ENCODE data around the gene CX3CR1. TPM values are rescaled to one million over a fixed set of nuclear protein-coding genes. Genes with fewer than 3 reads are reported as not detected.

Gene CX3CR1
- total and polyA plus RNA-seq, 9 of the 15 experiments (the other 6 are each of a cell fraction or from before 2014, with no cell fraction given) = 0.03 to 0.21 TPM; not detected in 7

DNA sequence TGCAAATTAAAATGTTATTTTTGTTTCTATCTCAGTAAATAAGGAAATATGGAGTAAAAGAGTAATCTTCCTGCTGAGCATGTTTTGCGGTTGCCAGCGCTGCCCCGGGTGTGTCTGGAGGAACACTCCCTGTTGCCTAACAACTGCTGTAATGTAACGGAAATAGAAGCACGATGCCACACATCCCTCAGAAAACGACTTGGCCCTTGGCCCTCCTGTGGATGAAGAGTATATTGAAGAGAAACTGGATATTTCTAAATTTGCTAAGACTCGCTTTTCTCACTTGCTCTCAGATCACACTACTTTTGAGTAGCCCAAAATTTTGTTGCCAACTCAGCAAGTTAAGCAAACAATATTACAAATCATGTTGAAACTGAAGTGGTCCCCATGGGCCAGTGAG is 18.9 kb downstream of the CX3CR1 start (continued):
- TF ChIP-seq ETV1 (tag; conservative IDR thresholded peaks at IDR 0.05; ENCODE audit: low read depth) = peak; percentile 66; the same call in 1 of the 2 replicates
- TF ChIP-seq DIDO1 (tag; IDR thresholded peaks at IDR 0.05; ENCODE audit: low read depth) = no peak
- TF ChIP-seq SREBF2 (CRISPR knock-in tag; IDR thresholded peaks at IDR 0.05) = no peak
- TF ChIP-seq TAL1 (IDR thresholded peaks at IDR 0.05) = no peak
- no peak for TF ChIP-seq CCAR2 (IDR thresholded peaks at IDR 0.05; ENCODE audit: low read depth, low read length)
- TF ChIP-seq, protein P1, sequence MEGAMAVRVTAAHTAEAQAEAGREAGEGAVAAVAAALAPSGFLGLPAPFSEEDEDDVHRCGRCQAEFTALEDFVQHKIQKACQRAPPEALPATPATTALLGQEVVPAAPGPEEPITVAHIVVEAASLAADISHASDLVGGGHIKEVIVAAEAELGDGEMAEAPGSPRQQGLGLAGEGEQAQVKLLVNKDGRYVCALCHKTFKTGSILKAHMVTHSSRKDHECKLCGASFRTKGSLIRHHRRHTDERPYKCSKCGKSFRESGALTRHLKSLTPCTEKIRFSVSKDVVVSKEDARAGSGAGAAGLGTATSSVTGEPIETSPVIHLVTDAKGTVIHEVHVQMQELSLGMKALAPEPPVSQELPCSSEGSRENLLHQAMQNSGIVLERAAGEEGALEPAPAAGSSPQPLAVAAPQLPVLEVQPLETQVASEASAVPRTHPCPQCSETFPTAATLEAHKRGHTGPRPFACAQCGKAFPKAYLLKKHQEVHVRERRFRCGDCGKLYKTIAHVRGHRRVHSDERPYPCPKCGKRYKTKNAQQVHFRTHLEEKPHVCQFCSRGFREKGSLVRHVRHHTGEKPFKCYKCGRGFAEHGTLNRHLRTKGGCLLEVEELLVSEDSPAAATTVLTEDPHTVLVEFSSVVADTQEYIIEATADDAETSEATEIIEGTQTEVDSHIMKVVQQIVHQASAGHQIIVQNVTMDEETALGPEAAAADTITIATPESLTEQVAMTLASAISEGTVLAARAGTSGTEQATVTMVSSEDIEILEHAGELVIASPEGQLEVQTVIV (CRISPR knock-in tag; IDR thresholded peaks at IDR 0.05; ENCODE audit: borderline replicate concordance) = no peak
- TF ChIP-seq ATF1 (CRISPR knock-in tag; IDR thresholded peaks at IDR 0.05) = no peak
- peak; percentile 32; the same call in 1 of the 2 replicates for TF ChIP-seq ATF1 (tag; IDR thresholded peaks at IDR 0.05)
- TF ChIP-seq RAD51 (IDR thresholded peaks at IDR 0.05; ENCODE audit: borderline replicate concordance, low read depth) = no peak
- TF ChIP-seq DPF2 (IDR thresholded peaks at IDR 0.05) = peak; percentile 70; the same call in 1 of the 2 replicates
- TF ChIP-seq ZNF24 (IDR thresholded peaks at IDR 0.05) = no peak
- TF ChIP-seq, protein P2, sequence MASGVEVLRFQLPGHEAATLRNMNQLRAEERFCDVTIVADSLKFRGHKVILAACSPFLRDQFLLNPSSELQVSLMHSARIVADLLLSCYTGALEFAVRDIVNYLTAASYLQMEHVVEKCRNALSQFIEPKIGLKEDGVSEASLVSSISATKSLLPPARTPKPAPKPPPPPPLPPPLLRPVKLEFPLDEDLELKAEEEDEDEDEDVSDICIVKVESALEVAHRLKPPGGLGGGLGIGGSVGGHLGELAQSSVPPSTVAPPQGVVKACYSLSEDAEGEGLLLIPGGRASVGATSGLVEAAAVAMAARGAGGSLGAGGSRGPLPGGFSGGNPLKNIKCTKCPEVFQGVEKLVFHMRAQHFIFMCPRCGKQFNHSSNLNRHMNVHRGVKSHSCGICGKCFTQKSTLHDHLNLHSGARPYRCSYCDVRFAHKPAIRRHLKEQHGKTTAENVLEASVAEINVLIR (CRISPR knock-in tag; IDR thresholded peaks at IDR 0.05) = no peak
- TF ChIP-seq NFE2 (IDR thresholded peaks at IDR 0.05; ENCODE audit: low read depth) = no peak
- TF ChIP-seq GABPA (tag; conservative IDR thresholded peaks at IDR 0.05; ENCODE audit: low read depth) = peak; percentile 64
- TF ChIP-seq HDAC3 (IDR thresholded peaks at IDR 0.05; ENCODE audit: borderline replicate concordance, partially characterized antibody) = no peak
- TF ChIP-seq SOX6 (IDR thresholded peaks at IDR 0.05) = peak; percentile 13; the same call in 1 of the 2 replicates
- no peak for TF ChIP-seq TSC22D4 (tag; IDR thresholded peaks at IDR 0.05)
- TF ChIP-seq BHLHE40 (IDR thresholded peaks at IDR 0.05; ENCODE audit: low read length) = 0 out of 2 replicates have a peak, but pooled peaks have one; percentile 19
- TF ChIP-seq, protein P3, sequence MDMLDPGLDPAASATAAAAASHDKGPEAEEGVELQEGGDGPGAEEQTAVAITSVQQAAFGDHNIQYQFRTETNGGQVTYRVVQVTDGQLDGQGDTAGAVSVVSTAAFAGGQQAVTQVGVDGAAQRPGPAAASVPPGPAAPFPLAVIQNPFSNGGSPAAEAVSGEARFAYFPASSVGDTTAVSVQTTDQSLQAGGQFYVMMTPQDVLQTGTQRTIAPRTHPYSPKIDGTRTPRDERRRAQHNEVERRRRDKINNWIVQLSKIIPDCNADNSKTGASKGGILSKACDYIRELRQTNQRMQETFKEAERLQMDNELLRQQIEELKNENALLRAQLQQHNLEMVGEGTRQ (CRISPR knock-in tag; IDR thresholded peaks at IDR 0.05) = no peak
- TF ChIP-seq, protein P4, sequence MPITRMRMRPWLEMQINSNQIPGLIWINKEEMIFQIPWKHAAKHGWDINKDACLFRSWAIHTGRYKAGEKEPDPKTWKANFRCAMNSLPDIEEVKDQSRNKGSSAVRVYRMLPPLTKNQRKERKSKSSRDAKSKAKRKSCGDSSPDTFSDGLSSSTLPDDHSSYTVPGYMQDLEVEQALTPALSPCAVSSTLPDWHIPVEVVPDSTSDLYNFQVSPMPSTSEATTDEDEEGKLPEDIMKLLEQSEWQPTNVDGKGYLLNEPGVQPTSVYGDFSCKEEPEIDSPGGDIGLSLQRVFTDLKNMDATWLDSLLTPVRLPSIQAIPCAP (CRISPR knock-in tag; IDR thresholded peaks at IDR 0.05; ENCODE audit: borderline replicate concordance) = no peak
- no peak for TF ChIP-seq MECOM (CRISPR knock-in tag; IDR thresholded peaks at IDR 0.05)
- TF ChIP-seq FIP1L1 (IDR thresholded peaks at IDR 0.05; ENCODE audit: low read depth, low read length, poor library complexity, severe bottlenecking) = no peak
- TF ChIP-seq HNRNPLL (IDR thresholded peaks at IDR 0.05; ENCODE audit: low read depth, low read length, poor library complexity, severe bottlenecking) = no peak
- TF ChIP-seq MAFF (IDR thresholded peaks at IDR 0.05; ENCODE audit: low read length) = peak; percentile 79
- TF ChIP-seq MEIS2 (IDR thresholded peaks at IDR 0.05; ENCODE audit: partially characterized antibody) = no peak
- no peak for TF ChIP-seq ZFP1 (CRISPR knock-in tag; IDR thresholded peaks at IDR 0.05)
- TF ChIP-seq ZNF699 (CRISPR knock-in tag; IDR thresholded peaks at IDR 0.05; ENCODE audit: insufficient replicate concordance) = no peak
- no peak for TF ChIP-seq ZNF57 (CRISPR knock-in tag; IDR thresholded peaks at IDR 0.05)
